ENCODE measurements around the gene CELF2.
A peak's percentile ranks its signal among the peaks of the same experiment; 100 is the strongest.

The CELF2 gene

DNA sequence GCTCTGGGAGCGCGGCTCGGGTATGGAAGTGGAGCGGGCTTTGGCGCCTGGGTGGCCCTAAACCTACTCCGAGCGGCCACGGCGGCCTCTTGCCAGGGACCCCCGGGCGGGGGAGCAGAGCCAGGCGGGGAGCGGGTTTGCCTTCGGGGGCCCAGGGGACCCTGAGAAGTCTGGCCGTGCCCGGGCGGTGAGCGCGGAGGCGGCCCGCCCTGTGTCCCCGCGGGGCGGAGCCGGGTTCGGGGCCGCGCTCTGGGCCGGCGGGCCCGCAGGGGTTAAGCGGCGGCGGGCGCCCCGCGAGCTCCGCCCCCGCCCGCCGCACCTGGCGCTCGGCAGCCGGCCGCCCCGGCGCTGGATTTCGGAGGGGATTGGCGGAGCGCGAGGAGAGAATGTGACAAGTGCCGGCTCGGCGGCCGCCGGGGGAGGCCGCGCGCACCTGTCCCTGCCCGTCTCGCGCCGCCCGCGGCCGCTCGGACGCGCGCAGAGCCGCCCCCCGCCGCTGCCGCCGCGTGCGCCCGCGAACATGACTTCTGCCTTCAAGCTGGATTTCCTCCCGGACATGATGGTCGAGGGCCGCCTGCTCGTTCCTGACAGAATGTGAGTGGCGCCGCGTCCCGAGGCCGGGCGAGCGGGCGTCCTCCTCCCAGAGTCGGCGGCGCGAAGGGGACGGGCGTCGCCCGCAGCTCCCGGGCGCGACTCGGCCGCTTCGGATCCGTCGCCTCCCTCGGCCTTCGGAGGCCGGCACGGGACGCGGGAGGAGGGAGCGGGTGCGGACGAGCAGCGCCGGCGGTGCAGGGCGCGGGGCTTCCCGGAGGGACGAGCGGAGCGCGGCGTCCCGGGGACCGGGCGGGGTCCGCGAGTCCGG is at the start of gene CELF2:
Gene CELF2 (plus strand): TSS at position 303 of the 862 bp plus-strand sequence. CDS start 218 bp downstream, at position 521.
- no peak for DNase-seq (ENCODE audit: low read depth, low spot score)
- H3K4me3 ChIP-seq (ENCODE audit: low read depth, low read length): peak within 1 kb of the TSS; percentile 32
- in situ Hi-C loops (cut with HindIII; ENCODE audit: low sequenced_read_pairs): no loop called here
- TF ChIP-seq, protein P1, sequence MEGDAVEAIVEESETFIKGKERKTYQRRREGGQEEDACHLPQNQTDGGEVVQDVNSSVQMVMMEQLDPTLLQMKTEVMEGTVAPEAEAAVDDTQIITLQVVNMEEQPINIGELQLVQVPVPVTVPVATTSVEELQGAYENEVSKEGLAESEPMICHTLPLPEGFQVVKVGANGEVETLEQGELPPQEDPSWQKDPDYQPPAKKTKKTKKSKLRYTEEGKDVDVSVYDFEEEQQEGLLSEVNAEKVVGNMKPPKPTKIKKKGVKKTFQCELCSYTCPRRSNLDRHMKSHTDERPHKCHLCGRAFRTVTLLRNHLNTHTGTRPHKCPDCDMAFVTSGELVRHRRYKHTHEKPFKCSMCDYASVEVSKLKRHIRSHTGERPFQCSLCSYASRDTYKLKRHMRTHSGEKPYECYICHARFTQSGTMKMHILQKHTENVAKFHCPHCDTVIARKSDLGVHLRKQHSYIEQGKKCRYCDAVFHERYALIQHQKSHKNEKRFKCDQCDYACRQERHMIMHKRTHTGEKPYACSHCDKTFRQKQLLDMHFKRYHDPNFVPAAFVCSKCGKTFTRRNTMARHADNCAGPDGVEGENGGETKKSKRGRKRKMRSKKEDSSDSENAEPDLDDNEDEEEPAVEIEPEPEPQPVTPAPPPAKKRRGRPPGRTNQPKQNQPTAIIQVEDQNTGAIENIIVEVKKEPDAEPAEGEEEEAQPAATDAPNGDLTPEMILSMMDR (IDR thresholded peaks at IDR 0.05; ENCODE audit: low read depth, low read length): no peak

- in situ Hi-C loops (cut with HindIII; ENCODE audit: low sequenced_read_pairs): no loop called here
- H3K4me3 ChIP-seq (ENCODE audit: low read depth, low read length): no peak overlapping the region
- no peak for DNase-seq (ENCODE audit: low read depth, low spot score)
- TF ChIP-seq, protein P1 (IDR thresholded peaks at IDR 0.05; ENCODE audit: low read depth, low read length): no peak
Observed at GRCh38 chr10:10968257-10968588, 49.4 kb upstream of the CELF2 start.

- DNase-seq (ENCODE audit: low read depth, low spot score): no peak
- TF ChIP-seq, protein P1 (IDR thresholded peaks at IDR 0.05; ENCODE audit: low read depth, low read length): no peak
- H3K4me3 ChIP-seq (ENCODE audit: low read depth, low read length): no peak overlapping the region
- in situ Hi-C loops (cut with HindIII; ENCODE audit: low sequenced_read_pairs): no loop called here
Observed at GRCh38 chr10:10973310-10973709, 44.4 kb upstream of the CELF2 start.

DNA sequence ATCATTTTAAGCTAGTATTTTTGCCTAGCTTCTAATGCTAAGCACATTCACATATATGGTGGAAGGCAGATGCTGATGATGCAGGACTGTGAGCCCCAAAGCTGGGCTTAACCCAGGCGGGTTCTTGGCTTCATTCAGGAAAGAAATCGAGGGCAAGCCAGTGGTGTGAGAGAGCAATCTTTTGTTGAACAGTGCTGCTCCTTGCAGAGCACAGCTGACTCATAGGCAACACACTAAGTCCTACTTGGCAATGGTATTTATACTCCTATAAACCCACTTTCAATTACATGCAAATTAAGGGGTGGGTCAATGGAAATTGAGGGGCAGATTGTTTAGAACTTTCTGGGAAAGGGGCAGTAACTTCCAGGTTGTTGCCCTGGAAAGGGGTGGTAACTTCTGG is 42.0 kb upstream of the CELF2 start:
- TF ChIP-seq, protein P1 (IDR thresholded peaks at IDR 0.05; ENCODE audit: low read depth, low read length): no peak
- H3K4me3 ChIP-seq (ENCODE audit: low read depth, low read length): no peak overlapping the region
- in situ Hi-C loops (cut with HindIII; ENCODE audit: low sequenced_read_pairs): no loop called here

DNA sequence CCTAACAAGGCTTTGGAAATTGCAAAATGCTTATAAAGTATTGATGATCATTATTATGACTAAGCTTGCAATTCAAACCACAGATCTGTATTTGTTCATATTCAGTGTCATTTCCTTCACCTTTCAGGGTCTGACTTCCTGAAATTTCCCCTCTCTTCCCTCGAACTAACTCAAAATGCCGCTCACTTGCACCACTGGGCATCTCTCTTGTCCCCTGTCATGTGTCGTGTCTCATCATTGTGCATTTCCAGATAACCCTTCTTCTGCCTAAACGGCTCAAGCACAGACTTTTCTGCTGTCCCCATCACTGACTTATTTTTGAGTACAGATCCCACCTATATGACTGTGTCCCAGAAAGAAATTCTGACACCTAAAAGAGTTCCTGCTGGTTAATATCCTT is 41.0 kb upstream of the CELF2 start:
- in situ Hi-C loops (cut with HindIII; ENCODE audit: low sequenced_read_pairs): no loop called here
- TF ChIP-seq, protein P1 (IDR thresholded peaks at IDR 0.05; ENCODE audit: low read depth, low read length): no peak
- H3K4me3 ChIP-seq (ENCODE audit: low read depth, low read length): no peak overlapping the region
- no peak for DNase-seq (ENCODE audit: low read depth, low spot score)

More for the DNA sequence above, 42.0 kb upstream of the CELF2 start:
- DNase-seq (ENCODE audit: low read depth, low spot score): no peak

GRCh38 chr10:10977226-10977956 is 40.3 kb upstream of the CELF2 start:
- TF ChIP-seq, protein P1 (IDR thresholded peaks at IDR 0.05; ENCODE audit: low read depth, low read length): no peak
- in situ Hi-C loops (cut with HindIII; ENCODE audit: low sequenced_read_pairs): no loop called here

More at GRCh38 chr10:10977226-10977956, 40.3 kb upstream of the CELF2 start:
- H3K4me3 ChIP-seq (ENCODE audit: low read depth, low read length): no peak overlapping the region
- DNase-seq (ENCODE audit: low read depth, low spot score): no peak

All from astrocyte of the spinal cord (primary cell).